ENCODE data around the gene COL6A5. TPM values are rescaled to one million over a fixed set of nuclear protein-coding genes. Genes with fewer than 3 reads are reported as not detected.
"Not testable (repeated sequence)": the region's sequence is repeated elsewhere in the genome, so short reads cannot be mapped to it uniquely, and the experiment has no call there.

COL6A5 gene
- total and polyA plus RNA-seq, 2 donors (not counting 3 experiments of a cell fraction or from before 2014, with no cell fraction given) = not detected

- Histone ChIP-seq H3K9me3 (replicated peaks; ENCODE audit: control insufficient read depth, insufficient read depth, low read length) (no peaks in the 10 kb centered on the region), H3K36me3 (ENCODE audit: control insufficient read depth in 2 of 2, extremely low read depth in 1 of 2, insufficient read depth in 2 of 2, low read length in 2 of 2) (no peaks in the 10 kb centered on the region), H3K9ac (replicated peaks; ENCODE audit: extremely low read depth, insufficient read depth, low read length) (no peak overlapping the region), H4K20me1 (replicated peaks; ENCODE audit: control insufficient read depth, extremely low read depth, insufficient read depth, low read length) (no peaks in the 10 kb centered on the region), H3K4me1 (ENCODE audit: control insufficient read depth, extremely low read depth, insufficient read depth, low read length) (no peaks in the 10 kb centered on the region), H3K27me3 (ENCODE audit: control insufficient read depth in 2 of 2, insufficient read depth in 2 of 2, low read length in 2 of 2) (no peaks in the 10 kb centered on the region), H3K27ac (ENCODE audit: insufficient read depth, low read depth, low read length) (no peak overlapping the region), H2AFZ (ENCODE audit: low read depth, low read length) (no peak overlapping the region), H3K79me2 (ENCODE audit: control insufficient read depth, insufficient read depth, low read length) (no peaks in the 10 kb centered on the region), H3K4me2 (ENCODE audit: insufficient read depth, low read length) (no peak overlapping the region), H3K4me3 (replicated peaks in 1 of 3; ENCODE audit: insufficient read depth in 1 of 3, low read depth in 1 of 3, low read length in 3 of 3) (no peak overlapping the region), H3K9me1 (replicated peaks; ENCODE audit: control insufficient read depth, extremely low read depth, insufficient read depth, low read length) (no peaks in the 10 kb centered on the region)
- dilution Hi-C loops (cut with MboI; ENCODE audit: extremely low pct_ligation_motif_present, low sequenced_read_pairs) = no loop called here
- no TSS peak for BruUV-seq (replicated peaks)
- ChIA-PET POLR2A (no interaction called here), CTCF (no interaction called here)
- DNase-seq (ENCODE audit: low read depth, low spot score) (no peak), FAIRE-seq (no peak)
- no peak for TF ChIP-seq POLR2AphosphoS5 (IDR thresholded peaks at IDR 0.05; ENCODE audit: insufficient read depth, low read depth, low read length)
- TF ChIP-seq JUN (IDR thresholded peaks at IDR 0.05; ENCODE audit: borderline replicate concordance, insufficient read depth, insufficient read length, low read depth) = no peak
- intact Hi-C loops (cut with micrococcal nuclease) = no loop called here
Measured at GRCh38 chr3:130404401-130404800, 58.9 kb downstream of the COL6A5 start.

GRCh38 chr3:130405956-130406355, 60.5 kb downstream of the COL6A5 start:
- BruUV-seq (replicated peaks) = no TSS peak
- DNase-seq (ENCODE audit: low read depth, low spot score) (no peak), FAIRE-seq (no peak)
- no peaks in the 10 kb centered on the region for H3K9me3 ChIP-seq (replicated peaks; ENCODE audit: control insufficient read depth, insufficient read depth, low read length)
- H3K79me2 ChIP-seq (ENCODE audit: control insufficient read depth, insufficient read depth, low read length) = no peaks in the 10 kb centered on the region
- H3K4me1 ChIP-seq (ENCODE audit: control insufficient read depth, extremely low read depth, insufficient read depth, low read length) = no peaks in the 10 kb centered on the region
- no peak overlapping the region for H3K9ac ChIP-seq (replicated peaks; ENCODE audit: extremely low read depth, insufficient read depth, low read length)
- no peak for TF ChIP-seq POLR2AphosphoS5 (IDR thresholded peaks at IDR 0.05; ENCODE audit: insufficient read depth, low read depth, low read length)
- no peak for TF ChIP-seq JUN (IDR thresholded peaks at IDR 0.05; ENCODE audit: borderline replicate concordance, insufficient read depth, insufficient read length, low read depth)
- no peak for TF ChIP-seq POLR2A (IDR thresholded peaks at IDR 0.05; ENCODE audit: low read depth, low read length)
- TF ChIP-seq GATA2 (IDR thresholded peaks at IDR 0.05; ENCODE audit: insufficient read depth, insufficient read length, low read depth, low read length) = no peak
- TF ChIP-seq MYC (IDR thresholded peaks at IDR 0.05; ENCODE audit: low read depth, low read length) = no peak
- TF ChIP-seq MAX (IDR thresholded peaks at IDR 0.05; ENCODE audit: insufficient read depth, insufficient read length) = no peak
- no peak for TF ChIP-seq EZH2 (IDR thresholded peaks at IDR 0.05; ENCODE audit: borderline replicate concordance, low read depth, low read length, severe bottlenecking)
- TF ChIP-seq FOS (IDR thresholded peaks at IDR 0.05; ENCODE audit: borderline replicate concordance, insufficient read depth, low read length) = no peak
- TF ChIP-seq CTCF (IDR thresholded peaks at IDR 0.05; ENCODE audit: extremely low read depth in 1 of 2, insufficient read depth in 1 of 2, low read depth in 1 of 2, low read length in 2 of 2) = no peak
- no peak overlapping the region for H3K27ac ChIP-seq (ENCODE audit: insufficient read depth, low read depth, low read length)
- H4K20me1 ChIP-seq (replicated peaks; ENCODE audit: control insufficient read depth, extremely low read depth, insufficient read depth, low read length) = no peaks in the 10 kb centered on the region
- no peak overlapping the region for H3K4me3 ChIP-seq (replicated peaks in 1 of 3; ENCODE audit: insufficient read depth in 1 of 3, low read depth in 1 of 3, low read length in 3 of 3)
- H3K4me2 ChIP-seq (ENCODE audit: insufficient read depth, low read length) = no peak overlapping the region
- ChIA-PET CTCF (no interaction called here), POLR2A (no interaction called here)
- intact Hi-C loops (cut with micrococcal nuclease) (no loop called here), dilution Hi-C loops (cut with MboI; ENCODE audit: extremely low pct_ligation_motif_present, low sequenced_read_pairs) (no loop called here)
- H3K36me3 ChIP-seq (ENCODE audit: control insufficient read depth in 2 of 2, extremely low read depth in 1 of 2, insufficient read depth in 2 of 2, low read length in 2 of 2) = no peaks in the 10 kb centered on the region
- H3K9me1 ChIP-seq (replicated peaks; ENCODE audit: control insufficient read depth, extremely low read depth, insufficient read depth, low read length) = no peaks in the 10 kb centered on the region
- no peaks in the 10 kb centered on the region for H3K27me3 ChIP-seq (ENCODE audit: control insufficient read depth in 2 of 2, insufficient read depth in 2 of 2, low read length in 2 of 2)
- H2AFZ ChIP-seq (ENCODE audit: low read depth, low read length) = no peak overlapping the region

GRCh38 chr3:130408253-130408652, 62.8 kb downstream of the COL6A5 start:
- H3K36me3 ChIP-seq (ENCODE audit: control insufficient read depth in 2 of 2, extremely low read depth in 1 of 2, insufficient read depth in 2 of 2, low read length in 2 of 2); POLR2A ChIA-PET; H3K9me3 ChIP-seq (replicated peaks; ENCODE audit: control insufficient read depth, insufficient read depth, low read length); H3K4me3 ChIP-seq (replicated peaks in 1 of 3; ENCODE audit: insufficient read depth in 1 of 3, low read depth in 1 of 3, low read length in 3 of 3); H3K4me1 ChIP-seq (ENCODE audit: control insufficient read depth, extremely low read depth, insufficient read depth, low read length); H3K9me1 ChIP-seq (replicated peaks; ENCODE audit: control insufficient read depth, extremely low read depth, insufficient read depth, low read length); BruUV-seq (replicated peaks); DNase-seq (ENCODE audit: low read depth, low spot score); H4K20me1 ChIP-seq (replicated peaks; ENCODE audit: control insufficient read depth, extremely low read depth, insufficient read depth, low read length); H3K27ac ChIP-seq (ENCODE audit: insufficient read depth, low read depth, low read length); FAIRE-seq; intact Hi-C loops (cut with micrococcal nuclease); CTCF ChIA-PET; H3K27me3 ChIP-seq (ENCODE audit: control insufficient read depth in 2 of 2, insufficient read depth in 2 of 2, low read length in 2 of 2); H3K4me2 ChIP-seq (ENCODE audit: insufficient read depth, low read length); H3K79me2 ChIP-seq (ENCODE audit: control insufficient read depth, insufficient read depth, low read length); H3K9ac ChIP-seq (replicated peaks; ENCODE audit: extremely low read depth, insufficient read depth, low read length); dilution Hi-C loops (cut with MboI; ENCODE audit: extremely low pct_ligation_motif_present, low sequenced_read_pairs); H2AFZ ChIP-seq (ENCODE audit: low read depth, low read length): not testable (repeated sequence)

All from endothelial cell of umbilical vein (primary cell).